Lower leg skin (tissue), 3 donors: ENCODE measurements around the gene ITM2C.

Source experiments
- POLR2A ChIP-seq, 2 donors: fragments of 450-650 bp; IDR thresholded peaks; one replicate each; pipeline ENCODE4 v1.6.1; 2016 to 2017; ENCODE audit warnings: antibody characterized with exemption in 2 of 2, mild to moderate bottlenecking in 1 of 2, moderate library complexity in 1 of 2
- TF ChIP-seq, protein P1 (sequence below), 3 donors: fragments of 450-650 bp; IDR thresholded peaks; one replicate each; pipeline ENCODE4 v1.5.1; 2016; ENCODE audit warnings: antibody characterized with exemption in 3 of 3, mild to moderate bottlenecking in 3 of 3, moderate library complexity in 2 of 3

DNA sequence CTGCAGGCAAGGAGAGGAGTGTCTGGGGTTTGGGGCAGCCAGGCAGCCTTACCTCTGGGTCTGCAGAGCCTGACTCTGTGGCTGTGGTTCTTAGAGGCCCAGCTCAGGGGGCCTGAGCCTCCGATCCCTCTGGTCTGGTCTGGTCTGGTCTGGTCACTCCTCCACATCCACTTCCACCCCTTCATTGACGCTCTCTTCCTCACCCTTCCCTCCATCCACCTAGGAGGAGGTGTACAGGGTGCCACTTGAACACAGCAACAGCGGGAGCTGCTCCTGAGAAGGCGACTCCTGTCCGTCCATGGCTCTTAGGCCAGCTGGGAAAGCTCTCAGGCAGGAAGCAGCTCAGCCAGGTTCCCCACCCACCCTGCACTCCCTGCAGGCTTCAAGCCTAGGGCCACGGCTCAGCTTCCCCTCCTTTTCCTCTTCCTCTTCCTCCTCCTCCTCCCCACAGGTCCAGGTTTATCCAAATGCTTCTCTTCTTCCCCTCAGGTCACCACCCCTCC, 43.4 kb downstream of the ITM2C start:
- TF ChIP-seq POLR2A (IDR thresholded peaks at IDR 0.05): no peak
- TF ChIP-seq, protein P1, sequence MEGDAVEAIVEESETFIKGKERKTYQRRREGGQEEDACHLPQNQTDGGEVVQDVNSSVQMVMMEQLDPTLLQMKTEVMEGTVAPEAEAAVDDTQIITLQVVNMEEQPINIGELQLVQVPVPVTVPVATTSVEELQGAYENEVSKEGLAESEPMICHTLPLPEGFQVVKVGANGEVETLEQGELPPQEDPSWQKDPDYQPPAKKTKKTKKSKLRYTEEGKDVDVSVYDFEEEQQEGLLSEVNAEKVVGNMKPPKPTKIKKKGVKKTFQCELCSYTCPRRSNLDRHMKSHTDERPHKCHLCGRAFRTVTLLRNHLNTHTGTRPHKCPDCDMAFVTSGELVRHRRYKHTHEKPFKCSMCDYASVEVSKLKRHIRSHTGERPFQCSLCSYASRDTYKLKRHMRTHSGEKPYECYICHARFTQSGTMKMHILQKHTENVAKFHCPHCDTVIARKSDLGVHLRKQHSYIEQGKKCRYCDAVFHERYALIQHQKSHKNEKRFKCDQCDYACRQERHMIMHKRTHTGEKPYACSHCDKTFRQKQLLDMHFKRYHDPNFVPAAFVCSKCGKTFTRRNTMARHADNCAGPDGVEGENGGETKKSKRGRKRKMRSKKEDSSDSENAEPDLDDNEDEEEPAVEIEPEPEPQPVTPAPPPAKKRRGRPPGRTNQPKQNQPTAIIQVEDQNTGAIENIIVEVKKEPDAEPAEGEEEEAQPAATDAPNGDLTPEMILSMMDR (IDR thresholded peaks at IDR 0.05): no peak
